Hepatocyte (in vitro differentiated cells): ENCODE data around the gene ZNF358. TPM values are rescaled to one million over a fixed set of nuclear protein-coding genes. Genes with fewer than 3 reads are reported as not detected.

Source experiments
- DNase-seq: peaks from one replicate; pipeline ENCODE4 v3.0.0-alpha.2; 2016; ENCODE audit warnings: low spot score
- H2AFZ ChIP-seq: fragments of 200-600 bp; sonication (generic); 2 replicates; pipeline ENCODE4 v1.6.0; 2016; ENCODE audit warnings: antibody characterized with exemption, mild to moderate bottlenecking
- H3K27ac ChIP-seq: fragments of 200-600 bp; sonication (generic); 2 replicates; pipeline ENCODE4 v1.5.1; 2016; ENCODE audit warnings: mild to moderate bottlenecking
- H3K27me3 ChIP-seq: fragments of 200-600 bp; sonication (generic); 2 replicates; pipeline ENCODE4 v1.6.1; 2016
- H3K36me3 ChIP-seq: fragments of 200-600 bp; sonication (generic); replicated peaks from 2 replicates; pipeline ENCODE4 v1.5.1; 2016; ENCODE audit warnings: low read depth; ENCODE audit not compliant: insufficient read depth
- H3K4me1 ChIP-seq: fragments of 200-600 bp; sonication (generic); 2 replicates; pipeline ENCODE4 v1.5.1; 2016; ENCODE audit warnings: mild to moderate bottlenecking, moderate library complexity; ENCODE audit not compliant: insufficient read depth
- H3K4me2 ChIP-seq: fragments of 200-600 bp; sonication (generic); 2 replicates; pipeline ENCODE4 v1.6.0; 2016
- H3K4me3 ChIP-seq: fragments of 200-600 bp; sonication (generic); 2 replicates; pipeline ENCODE4 v1.5.1; 2016; ENCODE audit warnings: mild to moderate bottlenecking
- H3K79me2 ChIP-seq: fragments of 200-600 bp; sonication (generic); 2 replicates; pipeline ENCODE4 v1.6.0; 2017; ENCODE audit warnings: mild to moderate bottlenecking
- H3K9me2 ChIP-seq: fragments of 200-600 bp; sonication (generic); replicated peaks from 2 replicates; pipeline ENCODE4 v1.6.0; 2017; ENCODE audit warnings: mild to moderate bottlenecking; ENCODE audit not compliant: insufficient read depth
- H3K9me3 ChIP-seq: fragments of 200-600 bp; sonication (generic); 2 replicates; pipeline ENCODE4 v1.5.1; 2016; ENCODE audit warnings: low read depth, mild to moderate bottlenecking
- H4K20me1 ChIP-seq: fragments of 200-600 bp; sonication (generic); 2 replicates; pipeline ENCODE4 v1.6.0; 2016; ENCODE audit warnings: mild to moderate bottlenecking; ENCODE audit not compliant: insufficient read depth, poor library complexity, severe bottlenecking
- EZH2 ChIP-seq: fragments of 200-600 bp; sonication (generic); IDR thresholded peaks from 2 replicates; pipeline ENCODE4 v1.6.1; 2016; ENCODE audit warnings: antibody characterized with exemption, mild to moderate bottlenecking, borderline replicate concordance
- EZH2phosphoT487 ChIP-seq: fragments of 200-600 bp; sonication (generic); IDR thresholded peaks from one replicate; pipeline ENCODE4 v1.6.1; 2018; ENCODE audit warnings: antibody characterized with exemption, mild to moderate bottlenecking, low read depth, moderate library complexity; ENCODE audit not compliant: unreplicated experiment, severe bottlenecking
- WGBS: methylation state at CpG from one replicate; pipeline ENCODE4 v1.1.6; 2016; ENCODE audit warnings: low lambda C conversion rate; ENCODE audit errors: missing lambda C conversion rate; 5-methylcytosine and 5-hydroxymethylcytosine counted together
- polyA plus RNA-seq: library from polyadenylated mRNA; unstranded; fragments of >200 nt; fragmentation: Nextera tagmentation; extraction: Ambion mirVana; gene quantifications from 2 replicates; pipeline ENCODE4 v1.2.1, GENCODE V29; 2016
- total RNA-seq: library from RNA; depleted of rRNA; stranded (reverse); fragments of >200 nt; gene quantifications from 2 replicates; pipeline ENCODE4 v1.2.3, GENCODE V29; 2014
- TF ChIP-seq, protein P1 (sequence below): fragments of 200-600 bp; sonication (generic); IDR thresholded peaks from 2 replicates; pipeline ENCODE4 v1.5.1; 2016; ENCODE audit warnings: antibody characterized with exemption, mild to moderate bottlenecking; ENCODE audit not compliant: poor library complexity

The ZNF358 gene
- total and polyA plus RNA-seq, 2 experiments from 2014 or later = 37.8 to 39.9 TPM

DNA sequence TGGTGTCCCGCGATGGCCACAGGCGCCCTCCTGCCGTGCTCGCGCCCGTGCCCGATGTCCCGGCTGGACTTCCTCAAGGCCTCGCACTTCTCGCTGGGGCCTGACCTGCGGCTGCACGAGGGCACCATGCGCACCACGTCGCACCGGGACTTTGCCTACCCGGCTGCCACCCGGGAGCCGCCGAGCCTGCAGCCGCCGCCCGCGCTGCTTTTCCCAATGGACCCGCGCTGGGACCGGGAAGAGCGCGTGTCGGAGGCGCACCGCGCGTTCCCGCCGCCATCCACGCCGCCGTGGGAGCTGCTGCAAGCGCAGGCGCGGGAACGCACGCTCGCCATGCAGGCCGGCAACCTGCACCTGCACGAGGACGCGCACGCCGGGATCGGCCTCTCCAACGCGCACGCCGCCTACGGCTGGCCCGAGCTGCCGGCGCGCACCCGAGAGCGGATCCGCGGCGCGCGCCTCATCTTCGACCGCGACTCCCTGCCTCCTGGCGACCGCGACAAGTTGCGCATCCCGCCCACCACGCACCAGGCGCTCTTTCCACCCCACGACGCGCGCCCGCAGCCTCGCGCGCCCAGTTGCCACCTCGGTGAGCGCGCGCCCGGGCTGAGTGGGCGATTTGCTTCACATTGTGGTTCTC, 15.0 kb upstream of the ZNF358 start:
- Histone ChIP-seq H2AFZ (peak overlapping the region; percentile 71), H3K79me2 (no peaks in the 10 kb centered on the region), H3K27me3 (peaks cover 6% of the 10 kb centered on the region), H3K4me1 (no peaks in the 10 kb centered on the region), H3K4me2 (peak overlapping the region; percentile 94), H3K36me3 (no peaks in the 10 kb centered on the region), H3K9me2 (no peaks in the 10 kb centered on the region), H4K20me1 (no peaks in the 10 kb centered on the region), H3K4me3 (peak overlapping the region; percentile 21), H3K9me3 (no peaks in the 10 kb centered on the region), H3K27ac (no peak overlapping the region)
- DNase-seq = peak; percentile 82
- peak; percentile 47 for TF ChIP-seq EZH2
- TF ChIP-seq, protein P1, sequence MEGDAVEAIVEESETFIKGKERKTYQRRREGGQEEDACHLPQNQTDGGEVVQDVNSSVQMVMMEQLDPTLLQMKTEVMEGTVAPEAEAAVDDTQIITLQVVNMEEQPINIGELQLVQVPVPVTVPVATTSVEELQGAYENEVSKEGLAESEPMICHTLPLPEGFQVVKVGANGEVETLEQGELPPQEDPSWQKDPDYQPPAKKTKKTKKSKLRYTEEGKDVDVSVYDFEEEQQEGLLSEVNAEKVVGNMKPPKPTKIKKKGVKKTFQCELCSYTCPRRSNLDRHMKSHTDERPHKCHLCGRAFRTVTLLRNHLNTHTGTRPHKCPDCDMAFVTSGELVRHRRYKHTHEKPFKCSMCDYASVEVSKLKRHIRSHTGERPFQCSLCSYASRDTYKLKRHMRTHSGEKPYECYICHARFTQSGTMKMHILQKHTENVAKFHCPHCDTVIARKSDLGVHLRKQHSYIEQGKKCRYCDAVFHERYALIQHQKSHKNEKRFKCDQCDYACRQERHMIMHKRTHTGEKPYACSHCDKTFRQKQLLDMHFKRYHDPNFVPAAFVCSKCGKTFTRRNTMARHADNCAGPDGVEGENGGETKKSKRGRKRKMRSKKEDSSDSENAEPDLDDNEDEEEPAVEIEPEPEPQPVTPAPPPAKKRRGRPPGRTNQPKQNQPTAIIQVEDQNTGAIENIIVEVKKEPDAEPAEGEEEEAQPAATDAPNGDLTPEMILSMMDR = no peak
- no peak for TF ChIP-seq EZH2phosphoT487
- 4% methylated on average over 91 of the region's 93 CpGs for WGBS

DNA sequence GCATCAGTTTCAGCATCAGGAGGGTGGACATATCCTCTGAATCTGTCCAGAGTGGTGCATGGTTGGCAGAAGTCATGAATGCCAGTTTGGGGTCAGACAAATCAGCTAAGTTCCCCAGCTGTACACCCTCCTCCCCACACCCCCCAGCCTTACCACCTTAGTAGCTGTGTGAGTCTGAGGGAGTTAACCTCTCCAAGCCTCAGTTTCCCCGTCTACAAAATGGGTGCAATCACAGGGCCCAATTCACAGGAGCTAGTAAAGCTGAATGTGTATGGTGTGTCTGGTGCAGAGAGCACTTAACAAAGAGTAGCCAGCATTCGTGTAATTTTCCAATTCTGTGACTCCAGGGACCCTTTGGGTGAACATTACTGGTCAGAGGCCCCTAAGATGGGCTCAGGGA, 13.4 kb upstream of the ZNF358 start:
- Histone ChIP-seq H3K36me3 (no peaks in the 10 kb centered on the region), H3K9me2 (no peaks in the 10 kb centered on the region), H2AFZ (no peak overlapping the region), H3K27ac (no peak overlapping the region), H3K79me2 (no peaks in the 10 kb centered on the region), H3K9me3 (no peaks in the 10 kb centered on the region), H3K4me1 (no peaks in the 10 kb centered on the region), H3K4me3 (no peak overlapping the region), H4K20me1 (no peaks in the 10 kb centered on the region), H3K27me3 (peaks cover 6% of the 10 kb centered on the region), H3K4me2 (no peak overlapping the region)
- 41% methylated on average over 2 of the region's 2 CpGs for WGBS
- DNase-seq = no peak
- TF ChIP-seq, protein P1 = no peak
- TF ChIP-seq EZH2phosphoT487 (no peak), EZH2 (no peak)

DNA sequence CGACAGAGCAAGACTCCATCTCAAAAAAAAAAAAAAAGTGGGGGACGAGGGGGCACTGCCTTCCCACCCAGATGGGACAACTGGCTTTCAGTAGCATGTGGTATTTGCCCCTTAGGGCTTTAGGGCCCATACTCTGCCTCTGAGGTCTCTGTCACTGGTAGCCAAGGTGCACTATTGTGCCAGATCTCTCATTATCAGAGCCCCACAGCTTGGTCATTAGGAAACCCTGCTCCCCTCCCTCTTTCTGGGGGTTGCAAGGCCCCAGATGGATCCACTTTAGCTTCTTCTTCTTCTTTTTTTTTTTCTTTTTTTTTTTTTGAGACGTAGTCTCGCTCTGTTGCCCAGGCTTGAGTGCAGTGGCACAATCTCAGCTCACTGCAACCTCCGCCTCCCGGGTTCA, 11.2 kb upstream of the ZNF358 start:
- H2AFZ ChIP-seq = no peak overlapping the region
- no peaks in the 10 kb centered on the region for H3K36me3 ChIP-seq
- DNase-seq = no peak
- H3K4me3 ChIP-seq = no peak overlapping the region
- no peak overlapping the region for H3K4me2 ChIP-seq
- no peaks in the 10 kb centered on the region for H3K79me2 ChIP-seq
- no peaks in the 10 kb centered on the region for H3K9me3 ChIP-seq
- H3K27ac ChIP-seq = no peak overlapping the region
- no peaks in the 10 kb centered on the region for H3K9me2 ChIP-seq
- H3K4me1 ChIP-seq = no peaks in the 10 kb centered on the region
- WGBS = 87% methylated on average over 4 of the region's 6 CpGs
- no peak for TF ChIP-seq EZH2
- no peak for TF ChIP-seq EZH2phosphoT487
- TF ChIP-seq, protein P1 = no peak
- H4K20me1 ChIP-seq = no peaks in the 10 kb centered on the region
- peaks cover 6% of the 10 kb centered on the region for H3K27me3 ChIP-seq
